Panc1 (cell line): Measurements from ENCODE around the gene TMX1. TPM values are rescaled to one million over a fixed set of nuclear protein-coding genes. Genes with fewer than 3 reads are reported as not detected.

Experiments used
- ATAC-seq: fragments of 200-7000 bp; cut with Tn5 transposase; 2 replicates; pipeline ENCODE4 v1.9.1; 2020; ENCODE audit warnings: mild to moderate bottlenecking, moderate library complexity
- BruUV-seq: library from RNA; stranded (reverse); fragments of 400-500 nt; replicated peaks from 2 replicates; lab custom pipeline; 2021; lab: Mats Ljungman, UMichigan
- CTCF ChIA-PET: fragments of 300-600 bp; sonication (Branson Sonifier 250); formaldehyde crosslinking; loops from one replicate; lab custom pipeline; 2022; ENCODE audit warnings: antibody characterized with exemption; lab: Charles Lee
- POLR2A ChIA-PET: fragments of 300-600 bp; sonication (Branson Sonifier 250); formaldehyde crosslinking; loops from one replicate; lab custom pipeline; 2022; ENCODE audit warnings: antibody characterized with exemption; lab: Charles Lee
- DNase-seq: peaks from one replicate; pipeline ENCODE4 v3.0.0-alpha.2; 2010; ENCODE audit warnings: low read depth, low spot score
- H3K27ac ChIP-seq: 2 replicates; pipeline ENCODE4 v1.5.1; 2011; ENCODE audit warnings: mild to moderate bottlenecking, low read length, inconsistent platforms
- H3K27me3 ChIP-seq: fragments of 200-500 bp; sonication (Bioruptor generic); 2 replicates; pipeline ENCODE4 v1.6.0; 2014; ENCODE audit warnings: low read length, inconsistent platforms; ENCODE audit not compliant: control insufficient read depth, insufficient read depth
- H3K36me3 ChIP-seq: fragments of 200-500 bp; sonication (Bioruptor generic); 2 replicates; pipeline ENCODE4 v1.5.1; 2014; ENCODE audit warnings: inconsistent platforms, mild to moderate bottlenecking, low read length, moderate library complexity; ENCODE audit not compliant: control insufficient read depth, insufficient read depth
- H3K4me1 ChIP-seq: 2 replicates; pipeline ENCODE4 v1.5.1; 2011; ENCODE audit warnings: inconsistent platforms, mild to moderate bottlenecking, low read length, moderate library complexity; ENCODE audit not compliant: control insufficient read depth, insufficient read depth
- H3K4me3 ChIP-seq, 2 experiments: 2 replicates each; pipeline ENCODE4 v1.5.1; 2011 to 2012; ENCODE audit warnings: low read depth in 2 of 2, low read length in 2 of 2, mild to moderate bottlenecking in 2 of 2, inconsistent platforms in 1 of 2, moderate library complexity in 1 of 2
- H3K9me3 ChIP-seq: fragments of 200-500 bp; sonication (Bioruptor generic); 2 replicates; pipeline ENCODE4 v1.5.1; 2014; ENCODE audit warnings: low read depth, mild to moderate bottlenecking, inconsistent platforms, low read length, moderate library complexity; ENCODE audit not compliant: control insufficient read depth, insufficient read depth
- POLR2AphosphoS5 ChIP-seq: IDR thresholded peaks from 2 replicates; pipeline ENCODE4 v1.6.1; 2012; ENCODE audit warnings: mild to moderate bottlenecking, low read depth, low read length, moderate library complexity
- REST ChIP-seq, 2 experiments: IDR thresholded peaks; 2 replicates each; pipeline ENCODE4 v1.6.1; 2011 to 2012; ENCODE audit warnings: low read depth in 2 of 2, control low read depth in 1 of 2, low read length in 1 of 2, mild to moderate bottlenecking in 1 of 2, moderate library complexity in 1 of 2; ENCODE audit not compliant: insufficient read depth in 1 of 2
- SIN3A ChIP-seq: IDR thresholded peaks from 2 replicates; pipeline ENCODE4 v1.6.1; 2012; ENCODE audit warnings: low read depth, mild to moderate bottlenecking, low read length, moderate library complexity, borderline replicate concordance; ENCODE audit not compliant: insufficient read depth
- TCF7L2 ChIP-seq: IDR thresholded peaks from 2 replicates; pipeline ENCODE4 v1.6.1; 2011; ENCODE audit warnings: mild to moderate bottlenecking, low read depth, low read length, inconsistent platforms
- in situ Hi-C: cut with HindIII; loops from 2 replicates; pipeline ENCODE4 v1.10.0; 2016; ENCODE audit warnings: low sequenced_read_pairs, low pct_unique_long_range_greater_than_20kb
- intact Hi-C: fragments of 100-400 bp; cut with micrococcal nuclease; formaldehyde crosslinking; loops from one replicate; pipeline ENCODE4 v1.10.0; 2022; ENCODE audit not compliant: unreplicated experiment
- total RNA-seq: library from RNA; stranded (reverse); gene quantifications from one replicate; pipeline ENCODE4 v1.2.1, GENCODE V29; 2021; ENCODE audit not compliant: unreplicated experiment
- TF ChIP-seq, protein P1 (sequence below): fragments of 450-650 bp; IDR thresholded peaks from 2 replicates; pipeline ENCODE4 v1.5.1; 2017; ENCODE audit warnings: mild to moderate bottlenecking

The TMX1 gene
- total RNA-seq, 1 experiment from 2014 or later: 34.9 TPM

- in situ Hi-C loops (no loop called here), intact Hi-C loops (no loop called here)
- Histone ChIP-seq H3K4me1 (no peaks in the 10 kb centered on the region), H3K4me3 (no peak overlapping the region), H3K36me3 (no peaks in the 10 kb centered on the region), H3K27ac (no peak overlapping the region), H3K27me3 (no peaks in the 10 kb centered on the region), H3K9me3 (no peaks in the 10 kb centered on the region)
- TF ChIP-seq TCF7L2: no peak
- TF ChIP-seq, protein P1, sequence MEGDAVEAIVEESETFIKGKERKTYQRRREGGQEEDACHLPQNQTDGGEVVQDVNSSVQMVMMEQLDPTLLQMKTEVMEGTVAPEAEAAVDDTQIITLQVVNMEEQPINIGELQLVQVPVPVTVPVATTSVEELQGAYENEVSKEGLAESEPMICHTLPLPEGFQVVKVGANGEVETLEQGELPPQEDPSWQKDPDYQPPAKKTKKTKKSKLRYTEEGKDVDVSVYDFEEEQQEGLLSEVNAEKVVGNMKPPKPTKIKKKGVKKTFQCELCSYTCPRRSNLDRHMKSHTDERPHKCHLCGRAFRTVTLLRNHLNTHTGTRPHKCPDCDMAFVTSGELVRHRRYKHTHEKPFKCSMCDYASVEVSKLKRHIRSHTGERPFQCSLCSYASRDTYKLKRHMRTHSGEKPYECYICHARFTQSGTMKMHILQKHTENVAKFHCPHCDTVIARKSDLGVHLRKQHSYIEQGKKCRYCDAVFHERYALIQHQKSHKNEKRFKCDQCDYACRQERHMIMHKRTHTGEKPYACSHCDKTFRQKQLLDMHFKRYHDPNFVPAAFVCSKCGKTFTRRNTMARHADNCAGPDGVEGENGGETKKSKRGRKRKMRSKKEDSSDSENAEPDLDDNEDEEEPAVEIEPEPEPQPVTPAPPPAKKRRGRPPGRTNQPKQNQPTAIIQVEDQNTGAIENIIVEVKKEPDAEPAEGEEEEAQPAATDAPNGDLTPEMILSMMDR: no peak
- no peak for TF ChIP-seq SIN3A
- TF ChIP-seq POLR2AphosphoS5: no peak
- TF ChIP-seq REST (IDR thresholded peaks at IDR 0.05; ENCODE audit: insufficient read depth in 1 of 2, low read depth in 2 of 2, low read length in 1 of 2): no peak
- ChIA-PET POLR2A (no interaction called here), CTCF (no interaction called here)
- ATAC-seq: no peak
- no peak for DNase-seq
- no TSS peak for BruUV-seq
Measured at GRCh38 chr14:51293149-51293911, 53.3 kb downstream of the TMX1 start.

- Histone ChIP-seq H3K9me3 (no peaks in the 10 kb centered on the region), H3K27ac (no peak overlapping the region), H3K36me3 (no peaks in the 10 kb centered on the region), H3K27me3 (no peaks in the 10 kb centered on the region), H3K4me1 (no peaks in the 10 kb centered on the region), H3K4me3 (no peak overlapping the region)
- ChIA-PET CTCF (no interaction called here), POLR2A (no interaction called here)
- TF ChIP-seq POLR2AphosphoS5 (no peak), REST (IDR thresholded peaks at IDR 0.05; ENCODE audit: insufficient read depth in 1 of 2, low read depth in 2 of 2, low read length in 1 of 2) (no peak), TCF7L2 (no peak), SIN3A (no peak)
- TF ChIP-seq, protein P1: no peak
- DNase-seq (no peak), ATAC-seq (no peak)
- intact Hi-C loops: no loop called here
- no TSS peak for BruUV-seq
- in situ Hi-C loops: no loop called here
Measured at GRCh38 chr14:51293912-51294389, 53.9 kb downstream of the TMX1 start.
